ENCODE measurements around the gene CLEC16A.

Gene CLEC16A

GRCh38 chr16:11183035-11183812 lies 238.9 kb downstream of the CLEC16A start:
- ATAC-seq, result peak; percentile 19 to 42

- ATAC-seq, result no peak
These were observed 239.6 kb downstream of the CLEC16A start for GRCh38 chr16:11183951-11184350.

DNA sequence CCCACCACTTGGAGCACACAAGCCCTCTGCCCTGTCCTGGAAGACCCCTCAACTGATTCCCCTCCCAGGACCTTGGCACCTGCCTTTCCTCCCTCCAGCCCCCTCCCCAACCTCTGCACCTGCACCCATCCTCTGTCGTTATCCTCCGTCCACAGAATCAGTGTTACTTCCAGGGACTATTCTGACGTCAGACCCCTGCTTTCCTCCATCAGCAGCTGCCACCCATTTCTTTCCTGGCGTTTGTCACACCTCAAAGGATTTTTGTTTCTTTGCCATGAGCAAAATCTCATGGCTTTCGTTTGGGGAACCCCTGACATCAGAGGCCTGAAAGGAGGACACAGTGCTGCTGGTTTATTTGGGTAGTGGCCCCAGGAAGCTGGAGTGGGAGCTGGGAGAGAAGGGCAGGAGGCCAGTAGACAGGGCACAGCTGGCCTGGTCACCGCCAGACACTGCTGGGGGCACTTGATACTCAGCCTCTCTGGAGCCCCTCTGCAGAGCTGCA lies 243.2 kb downstream of the CLEC16A start:
- ATAC-seq, result no peak

DNA sequence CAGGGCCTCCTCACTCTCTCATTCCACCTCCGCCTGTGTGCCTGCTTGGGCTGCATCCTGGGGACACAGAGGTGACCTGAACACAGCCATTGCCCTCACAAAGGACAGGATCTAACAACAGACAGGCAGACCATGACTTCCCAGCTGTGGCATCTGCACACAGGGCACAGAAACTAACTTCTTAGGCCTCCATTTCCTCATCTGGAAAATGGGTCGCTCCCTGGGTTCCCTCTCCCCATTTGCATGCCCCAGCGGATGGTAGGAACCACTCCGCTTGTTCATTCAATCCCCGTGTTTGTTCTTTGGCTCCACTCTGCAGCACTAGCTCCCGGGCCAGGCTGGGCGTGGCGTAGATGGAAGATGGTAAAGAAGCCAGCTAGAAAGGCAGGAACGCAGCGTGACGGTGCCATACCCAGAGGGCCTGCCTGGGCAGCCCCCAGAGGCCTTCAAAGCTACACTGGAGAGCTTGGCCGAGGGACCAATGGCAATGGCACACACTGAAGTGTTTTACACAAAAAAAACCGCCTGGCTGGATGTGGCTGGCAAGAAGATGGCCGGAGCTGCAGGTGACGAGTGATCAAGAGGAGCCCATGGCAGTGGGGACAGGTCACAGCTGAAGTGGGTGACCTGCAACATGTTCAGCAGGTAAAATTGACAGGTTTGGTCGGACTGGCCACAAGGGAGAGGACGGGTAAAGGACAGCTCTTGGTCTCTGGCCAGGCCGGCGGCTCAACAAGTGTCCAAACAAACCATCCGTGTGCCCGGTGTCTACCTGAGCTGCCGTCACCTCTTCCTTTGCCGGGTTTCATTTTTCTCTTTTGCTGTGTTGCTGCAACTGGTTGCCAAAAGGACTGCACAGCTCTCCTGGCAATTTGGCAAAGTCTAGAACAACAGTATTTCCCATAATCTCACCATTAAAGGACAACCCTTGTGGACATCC lies 244.7 kb downstream of the CLEC16A start:
- no peak for ATAC-seq

DNA sequence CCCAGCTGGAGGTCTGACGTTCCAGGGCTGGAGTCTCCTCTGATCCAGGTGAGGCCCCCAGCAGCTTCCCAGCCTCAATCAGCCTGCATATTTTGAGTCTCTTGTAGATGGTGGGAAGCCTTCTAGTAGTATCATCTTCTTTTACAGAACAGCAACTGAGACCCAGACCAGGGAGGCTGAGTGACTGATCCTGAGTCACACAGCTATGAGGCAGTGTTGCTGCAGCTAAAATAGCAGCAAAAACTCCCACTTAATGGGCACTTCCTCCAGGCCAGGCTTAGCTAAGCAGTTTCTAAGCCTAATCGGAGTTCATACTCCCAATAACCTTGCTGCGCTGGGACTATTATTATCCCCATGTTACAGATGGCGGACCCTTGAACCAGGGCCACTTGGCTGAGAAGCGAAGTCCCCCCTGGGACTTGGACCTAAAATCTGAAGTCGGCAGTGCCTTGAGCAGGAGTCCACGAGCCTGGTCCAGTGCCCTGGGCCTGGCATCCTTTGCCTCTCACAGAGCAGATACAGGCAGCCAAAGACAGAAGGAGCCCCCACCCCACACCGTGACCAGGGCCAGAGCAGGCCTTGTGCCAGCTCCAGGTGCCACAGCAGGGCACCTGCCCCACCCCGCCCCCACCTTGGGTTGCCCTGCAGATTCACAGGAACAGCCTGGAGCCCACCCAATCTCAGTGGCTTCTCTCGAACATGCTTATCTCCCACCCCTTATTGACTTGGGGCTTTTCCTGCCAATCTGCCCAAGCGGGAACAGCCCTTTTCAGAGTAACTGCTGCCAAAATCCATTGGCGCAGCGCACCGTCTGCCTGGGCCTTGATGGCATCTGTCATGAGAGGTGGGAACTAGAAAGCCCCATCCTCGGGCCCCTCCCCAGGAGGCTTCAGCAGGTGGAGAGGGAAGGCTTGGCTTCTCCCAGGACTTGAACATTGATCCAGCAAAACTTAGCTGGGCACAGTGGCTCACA lies 246.5 kb downstream of the CLEC16A start:
- peak; percentile 90 to 98 for ATAC-seq

- ATAC-seq, result no peak
These were observed 247.3 kb downstream of the CLEC16A start for GRCh38 chr16:11191665-11192064.

DNA sequence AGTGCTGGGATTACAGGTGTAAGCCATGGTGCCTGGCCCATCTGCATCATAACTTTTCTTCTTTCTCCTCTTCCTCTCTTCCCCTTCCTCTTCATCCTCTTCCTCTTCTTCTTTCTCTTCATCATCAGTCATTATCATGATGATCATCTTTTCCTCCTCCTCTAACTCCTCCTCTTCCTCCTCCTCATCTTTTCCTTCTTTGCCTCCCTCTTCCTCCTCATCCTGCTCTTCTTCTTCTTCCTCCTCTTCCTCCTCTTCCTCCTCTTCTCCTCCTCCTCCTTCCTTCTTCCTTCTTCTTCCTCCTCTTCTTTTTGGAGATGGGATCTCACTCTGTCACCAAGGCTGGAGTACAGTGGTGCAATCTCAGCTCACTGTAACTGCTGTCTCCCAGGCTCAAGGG lies 249.1 kb downstream of the CLEC16A start:
- no peak for ATAC-seq

DNA sequence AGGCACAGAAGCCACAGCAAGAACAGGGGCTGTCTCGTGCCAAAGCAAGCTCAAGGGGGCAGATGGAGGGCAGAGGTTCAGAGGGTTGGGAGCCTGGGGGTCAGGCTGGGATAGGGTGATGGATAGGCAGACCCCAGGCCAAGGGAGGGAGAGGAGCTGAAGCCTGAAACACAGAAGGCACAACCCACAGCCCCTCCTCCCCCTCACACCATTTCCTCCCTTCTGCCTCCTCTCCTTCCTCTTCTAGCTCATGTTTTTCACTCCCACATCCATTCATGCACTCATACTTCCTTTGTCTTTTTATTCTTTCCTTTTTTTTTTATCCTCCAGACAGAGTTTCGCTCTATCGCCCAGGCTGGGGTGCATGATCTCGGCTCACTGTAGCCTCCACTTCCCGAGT lies 250.5 kb downstream of the CLEC16A start:
- no peak for ATAC-seq

- ATAC-seq, result no peak
These were observed 252.0 kb downstream of the CLEC16A start for GRCh38 chr16:11196286-11196828.

DNA sequence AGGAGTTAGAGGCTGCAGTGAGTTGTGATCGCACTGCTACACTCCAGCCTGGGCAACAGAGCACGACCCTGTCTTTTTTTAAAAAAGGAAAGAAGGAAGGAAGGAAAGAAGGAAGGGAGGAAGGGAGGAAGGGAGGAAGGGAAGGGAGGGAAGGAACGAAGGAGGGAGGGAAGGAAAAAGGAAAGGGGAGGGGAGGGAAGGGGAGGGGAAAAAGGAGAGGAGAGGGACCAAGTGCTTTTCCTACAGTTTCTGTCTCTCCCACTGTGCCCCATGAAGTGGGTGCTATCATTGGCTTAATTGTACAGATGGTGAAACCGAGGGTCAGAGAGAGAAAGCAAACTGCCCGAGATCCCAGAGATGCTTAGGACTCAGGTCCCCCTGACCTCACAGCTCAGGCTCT lies 254.0 kb downstream of the CLEC16A start:
- no peak for ATAC-seq

DNA sequence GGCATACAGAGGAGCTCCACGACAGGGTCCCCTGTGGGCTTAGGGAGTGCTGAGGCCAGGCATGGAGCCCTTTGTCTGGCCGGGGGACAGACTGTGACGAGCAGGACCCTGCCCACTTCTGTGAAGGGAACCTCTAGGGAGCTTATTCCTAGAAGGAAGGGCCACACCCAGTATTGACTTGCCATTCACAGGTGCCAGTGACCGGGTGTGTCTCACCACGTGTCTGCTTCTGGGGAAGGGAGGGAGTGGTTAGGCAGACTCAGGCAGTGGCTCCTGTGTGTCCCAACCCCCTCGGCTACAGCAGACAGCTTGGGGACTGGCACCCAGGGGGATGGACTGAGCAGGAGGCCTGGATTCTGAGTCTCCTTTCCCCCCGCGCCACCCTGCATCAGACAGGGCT lies 254.5 kb downstream of the CLEC16A start:
- no peak for ATAC-seq

GRCh38 chr16:11200592-11200991 lies 256.2 kb downstream of the CLEC16A start:
- no peak for ATAC-seq

DNA sequence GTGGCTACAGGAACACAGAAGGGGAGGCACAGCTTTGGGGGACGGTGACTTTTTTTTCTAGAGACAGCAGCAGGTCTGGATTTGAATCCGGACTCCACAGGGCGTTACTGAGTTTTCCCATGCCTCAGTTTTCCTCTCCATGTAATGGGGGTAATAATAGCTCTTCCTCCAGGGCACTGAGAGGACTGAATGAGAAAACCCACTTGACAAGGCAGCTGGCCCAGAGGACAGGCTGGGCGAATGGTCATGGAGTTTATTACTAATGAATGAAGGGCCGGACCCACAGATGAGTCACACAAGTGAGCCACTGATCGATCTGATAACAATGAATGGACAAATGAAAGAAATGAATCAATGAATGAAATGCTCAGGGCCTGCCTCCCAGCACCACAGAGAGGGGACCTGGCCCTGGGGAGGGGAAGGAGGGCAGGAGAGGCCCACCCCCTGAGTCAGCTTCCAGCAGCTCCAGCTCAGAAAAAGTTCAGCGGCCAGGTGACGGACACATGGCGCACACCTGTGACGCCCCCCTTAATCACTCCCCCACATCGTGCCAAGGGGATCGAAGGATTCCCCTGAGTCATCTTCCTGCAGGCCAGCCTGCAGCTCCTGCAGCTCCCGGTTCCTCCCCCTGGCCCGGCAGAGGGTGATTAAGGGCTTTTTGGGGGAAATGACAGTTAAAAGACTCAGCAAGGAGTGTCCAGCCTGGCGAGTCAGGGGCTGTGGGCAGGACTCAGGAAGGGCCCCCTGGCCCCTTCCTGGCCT lies 257.3 kb downstream of the CLEC16A start:
- no peak for ATAC-seq

GRCh38 chr16:11202260-11203091 lies 258.1 kb downstream of the CLEC16A start:
- ATAC-seq, result peak; percentile 6 to 30

- ATAC-seq, result no peak
These were observed 258.8 kb downstream of the CLEC16A start for GRCh38 chr16:11203111-11203623.

DNA sequence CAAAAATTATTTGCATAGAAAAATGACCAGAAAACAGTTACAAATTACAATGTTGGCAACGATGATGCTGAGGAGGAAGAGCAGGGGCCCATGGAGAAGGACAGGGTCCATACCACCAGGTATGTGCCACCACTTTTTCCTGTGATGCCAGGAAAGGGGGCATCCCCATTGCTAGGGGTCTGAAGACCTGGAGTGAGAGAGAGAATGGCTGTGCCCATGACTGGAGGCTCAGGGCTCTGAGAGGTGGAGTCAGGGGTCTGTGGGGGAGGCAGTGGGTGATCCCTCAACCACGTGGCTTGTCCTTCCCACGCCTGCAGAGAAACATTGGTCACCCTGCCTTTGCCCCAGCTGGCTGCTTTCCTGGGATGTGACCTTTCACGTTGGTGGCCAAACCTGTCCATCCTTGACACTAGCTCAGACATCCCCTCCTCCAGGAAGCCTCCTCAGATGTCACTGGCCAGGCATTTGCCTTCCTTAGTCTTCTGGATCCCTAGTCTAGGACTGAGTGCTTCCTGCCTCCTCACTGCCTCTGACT lies 260.2 kb downstream of the CLEC16A start:
- no peak for ATAC-seq

- ATAC-seq, result no peak
These were observed 260.8 kb downstream of the CLEC16A start for GRCh38 chr16:11205065-11205699.

DNA sequence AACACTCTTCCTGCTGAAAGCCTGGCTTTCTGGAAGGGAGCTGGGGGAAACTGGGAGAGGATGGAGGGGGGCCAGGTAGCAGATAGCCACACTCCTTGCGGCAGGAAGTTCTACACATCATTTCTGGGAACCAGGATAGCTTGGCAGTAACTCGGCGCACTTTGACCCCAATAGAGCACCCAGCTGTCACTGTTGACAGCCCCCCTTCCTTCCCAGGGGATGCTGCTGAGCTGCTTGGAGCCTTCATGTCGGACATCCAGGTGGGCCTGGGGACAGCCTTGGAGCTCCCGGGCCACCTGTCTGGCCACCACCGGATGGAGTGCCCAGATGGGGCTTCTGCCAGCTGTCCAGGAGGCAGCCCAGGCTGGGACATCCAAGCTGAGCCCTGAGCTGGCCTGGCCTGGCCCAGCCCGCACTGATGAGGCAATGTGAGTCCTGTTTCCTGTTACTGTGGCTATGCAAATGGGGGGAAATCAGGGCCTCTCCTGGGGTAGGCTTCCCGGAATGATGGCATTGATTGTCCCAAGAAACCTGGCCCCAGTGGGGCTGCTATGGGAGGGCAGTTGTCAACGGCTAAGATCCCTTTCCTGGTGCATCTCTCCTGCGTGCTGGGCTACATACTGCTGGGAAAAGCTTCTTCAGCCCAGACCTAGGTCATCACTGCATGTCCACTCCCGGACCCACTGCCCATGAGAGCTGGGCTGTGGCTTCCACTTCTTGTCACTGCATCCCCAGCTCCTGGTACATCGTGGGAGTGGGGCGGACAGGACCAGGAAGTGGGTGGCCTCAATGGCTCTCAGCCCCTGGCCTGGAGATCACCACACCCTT lies 261.6 kb downstream of the CLEC16A start:
- ATAC-seq, result peak in 1 of 2 donors; percentile 19

Data from activated CD4-positive, CD25-positive, alpha-beta regulatory T cell treated with anti-CD3 and anti-CD28 coated beads, Interleukin-2, amount 50 U/mL, for 24 hours (primary cell).